SU-DHL-6 (cell line): ENCODE measurements around the gene AGTRAP.

ENCODE experiments used
- CTCF ChIP-seq: fragments of 200-600 bp; sonication (generic); IDR thresholded peaks from one replicate; pipeline ENCODE4 v1.5.1; 2017; ENCODE audit warnings: antibody characterized with exemption, mild to moderate bottlenecking, low read length, moderate library complexity; ENCODE audit not compliant: insufficient read depth, poor library complexity, severe bottlenecking
- EZH2phosphoT487 ChIP-seq: fragments of 200-600 bp; sonication (generic), shearing (Covaris generic); conservative IDR thresholded peaks from 2 replicates; pipeline ENCODE4 v1.6.1; 2018; ENCODE audit warnings: mild to moderate bottlenecking, antibody characterized with exemption, low read length, moderate library complexity, mixed read lengths

GRCh38 chr1:11796036-11796828, 60.3 kb downstream of the AGTRAP start:
- TF ChIP-seq CTCF (no peak), EZH2phosphoT487 (no peak)
